GM23338 (cell line): ENCODE results near the gene SDR42E2. TPM values are rescaled to one million over a fixed set of nuclear protein-coding genes. Genes with fewer than 3 reads are reported as not detected.

ENCODE experiments used
- ATAC-seq: fragments of 200-7000 bp; cut with Tn5 transposase; 3 replicates; pipeline ENCODE4 v1.9.1; 2020
- DNase-seq: peaks from one replicate; pipeline ENCODE4 v3.0.0-alpha.2; 2015; ENCODE audit warnings: low spot score
- H2AFZ ChIP-seq: fragments of 200-600 bp; sonication (generic); 2 replicates; pipeline ENCODE4 v1.8.0; 2016; ENCODE audit warnings: antibody characterized with exemption, mild to moderate bottlenecking, moderate library complexity
- H3F3A ChIP-seq: fragments of 200-600 bp; sonication (generic); replicated peaks from 2 replicates; pipeline ENCODE4 v1.8.0; 2017; ENCODE audit warnings: antibody characterized with exemption, mixed run types, low read depth
- H3K27ac ChIP-seq: fragments of 200-600 bp; sonication (generic); 2 replicates; pipeline ENCODE4 v1.6.1; 2016; ENCODE audit warnings: low read depth
- H3K27me3 ChIP-seq: fragments of 200-600 bp; sonication (generic); 2 replicates; pipeline ENCODE4 v1.8.0; 2016; ENCODE audit warnings: mild to moderate bottlenecking, mixed run types, moderate library complexity; ENCODE audit not compliant: insufficient read depth
- H3K36me3 ChIP-seq: fragments of 200-600 bp; sonication (generic); 2 replicates; pipeline ENCODE4 v1.8.0; 2016; ENCODE audit warnings: mild to moderate bottlenecking; ENCODE audit not compliant: insufficient read depth
- H3K4me1 ChIP-seq: fragments of 200-600 bp; sonication (generic); 2 replicates; pipeline ENCODE4 v1.8.0; 2016; ENCODE audit warnings: mild to moderate bottlenecking, moderate library complexity; ENCODE audit not compliant: insufficient read depth
- H3K4me2 ChIP-seq: fragments of 200-600 bp; sonication (generic); 2 replicates; pipeline ENCODE4 v1.7.1; 2017; ENCODE audit warnings: mixed run types
- H3K4me3 ChIP-seq: fragments of 200-600 bp; sonication (generic); 2 replicates; pipeline ENCODE4 v1.6.1; 2016; ENCODE audit warnings: mixed run types
- H3K79me2 ChIP-seq: fragments of 200-600 bp; sonication (generic); replicated peaks from 2 replicates; pipeline ENCODE4 v1.8.0; 2017; ENCODE audit warnings: mild to moderate bottlenecking; ENCODE audit not compliant: insufficient read depth
- H3K9me2 ChIP-seq: fragments of 200-600 bp; sonication (generic); 2 replicates; pipeline ENCODE4 v1.8.0; 2017; ENCODE audit not compliant: insufficient read depth
- H4K20me1 ChIP-seq: fragments of 200-600 bp; sonication (generic); replicated peaks from 2 replicates; pipeline ENCODE4 v1.8.0; 2017; ENCODE audit warnings: mild to moderate bottlenecking; ENCODE audit not compliant: insufficient read depth
- H3K27ac Mint-ChIP-seq: 2 replicates; pipeline ENCODE4 v1.8.0; 2020; ENCODE audit warnings: inconsistent platforms, mild to moderate bottlenecking, moderate library complexity, mixed read lengths
- H3K27me3 Mint-ChIP-seq: 3 replicates; pipeline ENCODE4 v1.8.0; 2022; ENCODE audit warnings: low read depth, mild to moderate bottlenecking, moderate library complexity, mixed read lengths, inconsistent platforms; ENCODE audit not compliant: insufficient read depth, poor library complexity
- H3K36me3 Mint-ChIP-seq: 3 replicates; pipeline ENCODE4 v1.8.0; 2021; ENCODE audit warnings: low read depth, mild to moderate bottlenecking, inconsistent platforms, moderate library complexity, mixed read lengths
- H3K4me1 Mint-ChIP-seq: 3 replicates; pipeline ENCODE4 v1.8.0; 2020; ENCODE audit warnings: mild to moderate bottlenecking, inconsistent platforms, mixed read lengths
- H3K4me3 Mint-ChIP-seq: 3 replicates; pipeline ENCODE4 v1.8.0; 2021; ENCODE audit warnings: moderate library complexity, mild to moderate bottlenecking, inconsistent platforms, mixed read lengths
- H3K9me3 Mint-ChIP-seq: 3 replicates; pipeline ENCODE4 v1.8.0; 2020; ENCODE audit warnings: moderate library complexity, mild to moderate bottlenecking, inconsistent platforms, mixed read lengths
- ETS1 ChIP-seq: IDR thresholded peaks from 2 replicates; pipeline ENCODE4 v1.6.1; 2016; ENCODE audit warnings: antibody characterized with exemption
- EZH2 ChIP-seq: fragments of 200-600 bp; sonication (generic); IDR thresholded peaks from one replicate; pipeline ENCODE4 v1.8.0; 2017; ENCODE audit warnings: antibody characterized with exemption, mild to moderate bottlenecking, low read depth; ENCODE audit not compliant: unreplicated experiment
- EZH2phosphoT487 ChIP-seq: fragments of 200-600 bp; sonication (generic); IDR thresholded peaks from one replicate; pipeline ENCODE4 v1.8.1; 2018; ENCODE audit warnings: antibody characterized with exemption; ENCODE audit not compliant: unreplicated experiment
- POLR2AphosphoS5 ChIP-seq: IDR thresholded peaks from 2 replicates; pipeline ENCODE4 v1.6.1; 2016; ENCODE audit warnings: antibody characterized with exemption, low read depth
- STAT1 ChIP-seq: IDR thresholded peaks from one replicate; pipeline ENCODE4 v1.6.1; 2016; ENCODE audit warnings: antibody characterized with exemption; ENCODE audit not compliant: unreplicated experiment
- ZNF331 ChIP-seq: fragments of 250-450 bp; sonication (Bioruptor Pico); IDR thresholded peaks from 2 replicates; pipeline ENCODE4 v1.5.0; 2020; ENCODE audit warnings: low read depth, mild to moderate bottlenecking, moderate library complexity
- ZNF462 ChIP-seq: fragments of 250-450 bp; sonication (Bioruptor Pico); IDR thresholded peaks from 2 replicates; pipeline ENCODE4 v1.5.0; 2020; ENCODE audit warnings: mild to moderate bottlenecking, moderate library complexity
- polyA plus RNA-seq: library from polyadenylated mRNA; unstranded; fragments of >200 nt; fragmentation: Nextera tagmentation; extraction: Ambion mirVana; gene quantifications from 2 replicates; pipeline ENCODE4 v1.2.1, GENCODE V29; 2016
- total RNA-seq: library from RNA; depleted of rRNA; stranded (reverse); fragments of >200 nt; shearing (Covaris generic); gene quantifications from 2 replicates; pipeline ENCODE4 v1.2.3, GENCODE V29; 2014
- TF ChIP-seq, protein P1 (sequence below), 2 experiments: fragments of 200-600 bp in 1 of 2; sonication (generic) in 1 of 2; conservative IDR thresholded peaks; 2 replicates each; pipeline versions ENCODE4 v1.5.1 to v1.6.1; 2016 to 2017; ENCODE audit warnings: antibody characterized with exemption in 2 of 2, low read depth in 2 of 2, mild to moderate bottlenecking in 2 of 2, moderate library complexity in 1 of 2

Gene SDR42E2
- total and polyA plus RNA-seq, 2 experiments from 2014 or later: 0.15 TPM; not detected in 1

- TF ChIP-seq POLR2AphosphoS5: no peak
- no peak for TF ChIP-seq ZNF331
- no peak for TF ChIP-seq ETS1
- TF ChIP-seq STAT1: no peak
- no peak for TF ChIP-seq ZNF462 (CRISPR knock-in tag)
- no peak for TF ChIP-seq EZH2phosphoT487
- no peak for TF ChIP-seq EZH2
- TF ChIP-seq, protein P1, sequence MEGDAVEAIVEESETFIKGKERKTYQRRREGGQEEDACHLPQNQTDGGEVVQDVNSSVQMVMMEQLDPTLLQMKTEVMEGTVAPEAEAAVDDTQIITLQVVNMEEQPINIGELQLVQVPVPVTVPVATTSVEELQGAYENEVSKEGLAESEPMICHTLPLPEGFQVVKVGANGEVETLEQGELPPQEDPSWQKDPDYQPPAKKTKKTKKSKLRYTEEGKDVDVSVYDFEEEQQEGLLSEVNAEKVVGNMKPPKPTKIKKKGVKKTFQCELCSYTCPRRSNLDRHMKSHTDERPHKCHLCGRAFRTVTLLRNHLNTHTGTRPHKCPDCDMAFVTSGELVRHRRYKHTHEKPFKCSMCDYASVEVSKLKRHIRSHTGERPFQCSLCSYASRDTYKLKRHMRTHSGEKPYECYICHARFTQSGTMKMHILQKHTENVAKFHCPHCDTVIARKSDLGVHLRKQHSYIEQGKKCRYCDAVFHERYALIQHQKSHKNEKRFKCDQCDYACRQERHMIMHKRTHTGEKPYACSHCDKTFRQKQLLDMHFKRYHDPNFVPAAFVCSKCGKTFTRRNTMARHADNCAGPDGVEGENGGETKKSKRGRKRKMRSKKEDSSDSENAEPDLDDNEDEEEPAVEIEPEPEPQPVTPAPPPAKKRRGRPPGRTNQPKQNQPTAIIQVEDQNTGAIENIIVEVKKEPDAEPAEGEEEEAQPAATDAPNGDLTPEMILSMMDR (conservative IDR thresholded peaks at IDR 0.05; ENCODE audit: low read depth in 2 of 2): no peak
- Mint-ChIP-seq H3K27ac (no peak overlapping the region), H3K9me3 (peaks cover 4% of the 10 kb centered on the region; the same call in 2 of the 3 replicates), H3K4me1 (peaks cover 12% of the 10 kb centered on the region), H3K27me3 (peaks cover 21% of the 10 kb centered on the region), H3K4me3 (peak overlapping the region; percentile 89), H3K36me3 (peaks cover 28% of the 10 kb centered on the region)
- DNase-seq (no peak), ATAC-seq (no peak)
- Histone ChIP-seq H3K27ac (no peak overlapping the region), H3F3A (peaks cover 22% of the 10 kb centered on the region), H3K27me3 (no peaks in the 10 kb centered on the region), H3K79me2 (peaks cover 58% of the 10 kb centered on the region), H3K4me2 (peak overlapping the region; percentile 96), H3K4me1 (peaks cover 24% of the 10 kb centered on the region), H2AFZ (no peak overlapping the region), H3K4me3 (peak overlapping the region; percentile 96), H3K36me3 (no peaks in the 10 kb centered on the region), H4K20me1 (peaks cover 13% of the 10 kb centered on the region), H3K9me2 (no peaks in the 10 kb centered on the region)
Observed at GRCh38 chr16:22207715-22208360, 45.5 kb downstream of the SDR42E2 start.
